GM18870 (cell line): ENCODE data around the gene NDUFV1.

Experiments used
- ATAC-seq: cut with Tn5 transposase; IDR thresholded peaks from one replicate; pipeline ENCODE4 v1.9.1; 2021; ENCODE audit warnings: moderate library complexity; ENCODE audit not compliant: unreplicated experiment

Gene NDUFV1

GRCh38 chr11:67639438-67639859, 32.7 kb downstream of the NDUFV1 start, which contains the start of gene TBX10:
TBX10 (minus strand) TSS chr11:67639763; CDS start chr11:67639472, 291 bp downstream.
- no peak for ATAC-seq

GRCh38 chr11:67640021-67640757, 33.5 kb downstream of the NDUFV1 start:
- no peak for ATAC-seq

GRCh38 chr11:67640758-67641337, 34.1 kb downstream of the NDUFV1 start:
- no peak for ATAC-seq

GRCh38 chr11:67641338-67642172, 34.8 kb downstream of the NDUFV1 start:
- no peak for ATAC-seq

GRCh38 chr11:67642173-67643120, 35.7 kb downstream of the NDUFV1 start:
- ATAC-seq, result no peak

GRCh38 chr11:67644042-67644441, 37.3 kb downstream of the NDUFV1 start:
- ATAC-seq, result no peak

- no peak for ATAC-seq
Observed at GRCh38 chr11:67644472-67645418, 38.0 kb downstream of the NDUFV1 start.

GRCh38 chr11:67645521-67646461, 39.1 kb downstream of the NDUFV1 start:
- ATAC-seq, result no peak

- ATAC-seq, result no peak
Observed at GRCh38 chr11:67646535-67647336, 40.0 kb downstream of the NDUFV1 start.

- no peak for ATAC-seq
Observed at GRCh38 chr11:67647471-67647870, 40.7 kb downstream of the NDUFV1 start.

GRCh38 chr11:67648140-67648795, 41.5 kb downstream of the NDUFV1 start:
- ATAC-seq, result no peak

GRCh38 chr11:67648796-67649613, 42.3 kb downstream of the NDUFV1 start:
- no peak for ATAC-seq

GRCh38 chr11:67649634-67650510, 43.1 kb downstream of the NDUFV1 start:
- no peak for ATAC-seq

GRCh38 chr11:67651976-67652781, 45.4 kb downstream of the NDUFV1 start:
- no peak for ATAC-seq
